ENCODE results near the gene SDC4. TPM values are rescaled to one million over a fixed set of nuclear protein-coding genes. Genes with fewer than 3 reads are reported as not detected.

Gene SDC4
- total RNA-seq, 4 donors from 2014 or later: 60.7 to 140 (median 94.3) TPM

GRCh38 chr20:45391559-45391958, 43.3 kb upstream of the SDC4 start:
- TF ChIP-seq POLR2A (IDR thresholded peaks at IDR 0.05): no peak
- TF ChIP-seq CTCF (IDR thresholded peaks at IDR 0.05): no peak
- TF ChIP-seq EP300 (IDR thresholded peaks at IDR 0.05; ENCODE audit: low read depth): no peak
- TF ChIP-seq POLR2AphosphoS5 (IDR thresholded peaks at IDR 0.05): no peak
- intact Hi-C loops (cut with DNase I; ENCODE audit: low total_unique reads): no loop called here
- WGBS, 2 donors (ENCODE audit: low coverage in 1 of 2): 83% methylated on average over 2 of the region's 2 CpGs; no CpG with 5 or more reads in 1 of the 2 donors
- no peak for DNase-seq
- Histone ChIP-seq H3K36me3 (no peaks in the 10 kb centered on the region), H3K27ac (no peak overlapping the region), H3K4me3 (no peak overlapping the region), H3K27me3 (no peaks in the 10 kb centered on the region), H3K9me3 (no peaks in the 10 kb centered on the region), H3K4me1 (no peaks in the 10 kb centered on the region)
- in situ Hi-C loops (cut with MboI; ENCODE audit: low pct_ligation_motif_present in 1 of 4, low pct_unique_long_range_greater_than_20kb in 1 of 4, low sequenced_read_pairs in 3 of 4): no loop called here

GRCh38 chr20:45390931-45391330, 42.7 kb upstream of the SDC4 start:
- Histone ChIP-seq H3K4me3 (no peak overlapping the region), H3K4me1 (no peaks in the 10 kb centered on the region), H3K36me3 (no peaks in the 10 kb centered on the region), H3K27ac (no peak overlapping the region), H3K9me3 (no peaks in the 10 kb centered on the region), H3K27me3 (no peaks in the 10 kb centered on the region)
- in situ Hi-C loops (cut with MboI; ENCODE audit: low pct_ligation_motif_present in 1 of 4, low pct_unique_long_range_greater_than_20kb in 1 of 4, low sequenced_read_pairs in 3 of 4) (no loop called here), intact Hi-C loops (cut with DNase I; ENCODE audit: low total_unique reads) (no loop called here)
- DNase-seq: no peak
- WGBS, 2 donors (ENCODE audit: low coverage in 1 of 2): 88 to 95% methylated on average over 2 of the region's 2 CpGs
- TF ChIP-seq POLR2A (IDR thresholded peaks at IDR 0.05) (no peak), EP300 (IDR thresholded peaks at IDR 0.05; ENCODE audit: low read depth) (no peak), CTCF (IDR thresholded peaks at IDR 0.05) (no peak), POLR2AphosphoS5 (IDR thresholded peaks at IDR 0.05) (no peak)

- H3K36me3 ChIP-seq: no peaks in the 10 kb centered on the region
- intact Hi-C loops (cut with DNase I; ENCODE audit: low total_unique reads): no loop called here
- TF ChIP-seq POLR2A (IDR thresholded peaks at IDR 0.05) (no peak), CTCF (IDR thresholded peaks at IDR 0.05) (no peak), EP300 (IDR thresholded peaks at IDR 0.05; ENCODE audit: low read depth) (no peak), POLR2AphosphoS5 (IDR thresholded peaks at IDR 0.05) (no peak)
- 89 to 91% methylated on average over 1 of the region's 1 CpG for WGBS, 2 donors (ENCODE audit: low coverage in 1 of 2)
- H3K9me3 ChIP-seq: no peaks in the 10 kb centered on the region
- H3K4me1 ChIP-seq: no peaks in the 10 kb centered on the region
- no peak for DNase-seq
- no peak overlapping the region for H3K27ac ChIP-seq
- H3K4me3 ChIP-seq: no peak overlapping the region
- in situ Hi-C loops (cut with MboI; ENCODE audit: low pct_ligation_motif_present in 1 of 4, low pct_unique_long_range_greater_than_20kb in 1 of 4, low sequenced_read_pairs in 3 of 4): no loop called here
- H3K27me3 ChIP-seq: no peaks in the 10 kb centered on the region
Observed at GRCh38 chr20:45387274-45387673, 39.0 kb upstream of the SDC4 start.

GRCh38 chr20:45378191-45378590, 30.0 kb upstream of the SDC4 start, which contains the start of gene TP53TG5:
TP53TG5 (minus strand) TSS chr20:45378325; CDS start chr20:45378236, 89 bp downstream.
- 81% methylated on average over 1 of the region's 1 CpG; no CpG with 5 or more reads in 1 of the 2 donors for WGBS, 2 donors (ENCODE audit: low coverage in 1 of 2)
- no peak for DNase-seq
- TF ChIP-seq POLR2AphosphoS5 (IDR thresholded peaks at IDR 0.05): no peak
- no peak for TF ChIP-seq CTCF (IDR thresholded peaks at IDR 0.05)
- TF ChIP-seq POLR2A (IDR thresholded peaks at IDR 0.05): no peak
- TF ChIP-seq EP300 (IDR thresholded peaks at IDR 0.05; ENCODE audit: low read depth): no peak
- in situ Hi-C loops (cut with MboI; ENCODE audit: low pct_ligation_motif_present in 1 of 4, low pct_unique_long_range_greater_than_20kb in 1 of 4, low sequenced_read_pairs in 3 of 4): loop anchor here in 3 of 4 donors (10.0 kb wide), 2 partner anchors 57 to 67 kb away; no protein-coding TSS in a partner anchor
- intact Hi-C loops (cut with DNase I; ENCODE audit: low total_unique reads): no loop called here
- H3K4me3 ChIP-seq: no peak within 1 kb of the TSS
- no peak within 1 kb of the TSS for H3K27ac ChIP-seq
- H3K36me3 ChIP-seq: no peaks in the 10 kb centered on the region
- H3K4me1 ChIP-seq: peaks cover 4 to 9% (median 5%) of the 10 kb centered on the region in 4 donors
- no peaks in the 10 kb centered on the region for H3K27me3 ChIP-seq
- H3K9me3 ChIP-seq: no peaks in the 10 kb centered on the region
